ENCODE measurements around the gene REEP1.

The REEP1 gene

DNA sequence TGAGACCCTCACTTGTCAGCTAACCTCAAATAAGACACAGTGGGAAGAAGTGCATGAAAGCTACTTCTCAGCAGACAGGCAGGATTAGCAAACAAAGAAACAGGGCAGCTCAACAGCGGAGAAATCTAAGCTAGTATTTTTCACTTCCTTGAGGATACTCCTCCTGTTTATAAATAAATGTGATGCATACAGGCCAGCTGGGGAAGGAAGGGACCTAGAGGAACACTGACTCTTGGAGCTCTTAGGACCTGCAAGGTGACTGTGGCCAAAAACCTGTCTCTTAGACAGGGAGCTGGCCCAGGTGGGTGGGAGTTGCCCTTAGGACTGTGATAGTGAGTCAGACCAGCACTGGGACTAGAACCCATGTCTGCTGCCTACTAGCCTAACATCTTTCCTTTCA lies 4.8 kb downstream of the REEP1 start:
- no peak overlapping the region for H3K27ac ChIP-seq (ENCODE audit: extremely low read depth, low read depth, low read length)
- H3K36me3 ChIP-seq (ENCODE audit: control insufficient read depth in 2 of 2, insufficient read depth in 1 of 2, low read length in 2 of 2), result no peaks in the 10 kb centered on the region
- peaks cover 7% of the 10 kb centered on the region for H3K4me1 ChIP-seq (ENCODE audit: control insufficient read depth, insufficient read depth, low read length)
- TF ChIP-seq ZNF184 (tag by site-specific recombination; IDR thresholded peaks at IDR 0.05) (no peak), ZNF16 (tag by site-specific recombination; IDR thresholded peaks at IDR 0.05; ENCODE audit: low read depth) (no peak), TRIM28 (IDR thresholded peaks at IDR 0.05; ENCODE audit: borderline replicate concordance, low read length) (no peak), ZNF510 (tag by site-specific recombination; IDR thresholded peaks at IDR 0.05; ENCODE audit: insufficient replicate concordance) (no peak), ZNF10 (tag by site-specific recombination; IDR thresholded peaks at IDR 0.05) (no peak), ZNF324 (tag by site-specific recombination; IDR thresholded peaks at IDR 0.05) (no peak), ZBTB21 (tag by site-specific recombination; IDR thresholded peaks at IDR 0.05) (no peak), ZNF560 (tag by site-specific recombination; IDR thresholded peaks at IDR 0.05; ENCODE audit: borderline replicate concordance) (no peak), ZBTB26 (tag by site-specific recombination; optimal IDR thresholded peaks at IDR 0.05) (no peak), ZNF530 (tag by site-specific recombination; IDR thresholded peaks at IDR 0.05; ENCODE audit: low read depth) (no peak), ZNF138 (tag by site-specific recombination; IDR thresholded peaks at IDR 0.05; ENCODE audit: borderline replicate concordance) (no peak), ZNF341 (tag by site-specific recombination; IDR thresholded peaks at IDR 0.05; ENCODE audit: low read depth) (no peak), ZNF692 (tag by site-specific recombination; IDR thresholded peaks at IDR 0.05) (no peak)
- TF ChIP-seq, protein P1, sequence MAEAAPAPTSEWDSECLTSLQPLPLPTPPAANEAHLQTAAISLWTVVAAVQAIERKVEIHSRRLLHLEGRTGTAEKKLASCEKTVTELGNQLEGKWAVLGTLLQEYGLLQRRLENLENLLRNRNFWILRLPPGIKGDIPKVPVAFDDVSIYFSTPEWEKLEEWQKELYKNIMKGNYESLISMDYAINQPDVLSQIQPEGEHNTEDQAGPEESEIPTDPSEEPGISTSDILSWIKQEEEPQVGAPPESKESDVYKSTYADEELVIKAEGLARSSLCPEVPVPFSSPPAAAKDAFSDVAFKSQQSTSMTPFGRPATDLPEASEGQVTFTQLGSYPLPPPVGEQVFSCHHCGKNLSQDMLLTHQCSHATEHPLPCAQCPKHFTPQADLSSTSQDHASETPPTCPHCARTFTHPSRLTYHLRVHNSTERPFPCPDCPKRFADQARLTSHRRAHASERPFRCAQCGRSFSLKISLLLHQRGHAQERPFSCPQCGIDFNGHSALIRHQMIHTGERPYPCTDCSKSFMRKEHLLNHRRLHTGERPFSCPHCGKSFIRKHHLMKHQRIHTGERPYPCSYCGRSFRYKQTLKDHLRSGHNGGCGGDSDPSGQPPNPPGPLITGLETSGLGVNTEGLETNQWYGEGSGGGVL (tag by site-specific recombination; IDR thresholded peaks at IDR 0.05), result no peak
- no peak overlapping the region for H3K4me3 ChIP-seq (ENCODE audit: low read depth, low read length)
- ChIA-PET POLR2A (no interaction called here), CTCF (interaction anchor here (0.9 kb wide), 1 partner anchor 112 kb away, joined by 3 read pairs; no protein-coding TSS in a partner anchor)
- H3K9me3 ChIP-seq (ENCODE audit: control insufficient read depth, insufficient read depth, low read depth, low read length), result no peaks in the 10 kb centered on the region

- peaks cover 3% of the 10 kb centered on the region for H3K4me1 ChIP-seq (ENCODE audit: control insufficient read depth, insufficient read depth, low read length)
- no peak overlapping the region for H3K4me3 ChIP-seq (ENCODE audit: low read depth, low read length)
- TF ChIP-seq ZNF174 (tag by site-specific recombination; IDR thresholded peaks at IDR 0.05) (no peak), ZNF530 (tag by site-specific recombination; IDR thresholded peaks at IDR 0.05; ENCODE audit: low read depth) (no peak), ZNF600 (tag by site-specific recombination; IDR thresholded peaks at IDR 0.05) (no peak), ZNF529 (tag by site-specific recombination; IDR thresholded peaks at IDR 0.05; ENCODE audit: insufficient replicate concordance) (no peak), TSHZ1 (tag by site-specific recombination; IDR thresholded peaks at IDR 0.05; ENCODE audit: borderline replicate concordance) (no peak), YY1 (tag by site-specific recombination; IDR thresholded peaks at IDR 0.05) (no peak), ZNF404 (tag by site-specific recombination; IDR thresholded peaks at IDR 0.05) (no peak), ZNF639 (tag by site-specific recombination; IDR thresholded peaks at IDR 0.05) (no peak), EGR2 (tag by site-specific recombination; IDR thresholded peaks at IDR 0.05; ENCODE audit: low read depth) (no peak)
- H3K9me3 ChIP-seq (ENCODE audit: control insufficient read depth, insufficient read depth, low read depth, low read length), result no peaks in the 10 kb centered on the region
- no peaks in the 10 kb centered on the region for H3K36me3 ChIP-seq (ENCODE audit: control insufficient read depth in 2 of 2, insufficient read depth in 1 of 2, low read length in 2 of 2)
- no peak overlapping the region for H3K27ac ChIP-seq (ENCODE audit: extremely low read depth, low read depth, low read length)
- POLR2A ChIA-PET, result no interaction called here
- CTCF ChIA-PET, result interaction anchor here (0.5 to 1.0 kb wide), 2 partner anchors 36 to 82 kb away, joined by 4 read pairs; no protein-coding TSS in a partner anchor
Observed at GRCh38 chr2:86331384-86331783, 6.0 kb downstream of the REEP1 start.

Measured in HEK293 (cell line).